Upper lobe of left lung (tissue), 6 donors: ENCODE results near the gene NFIB. TPM values are rescaled to one million over a fixed set of nuclear protein-coding genes. Genes with fewer than 3 reads are reported as not detected.
A peak's percentile ranks its signal among the peaks of the same experiment; 100 is the strongest.

Source experiments
- ATAC-seq, 2 donors: fragments of 200-7000 bp; cut with Tn5 transposase; one replicate each; pipeline ENCODE4 v1.9.1; 2022; ENCODE audit warnings: mild to moderate bottlenecking in 2 of 2, moderate library complexity in 2 of 2; ENCODE audit not compliant: low FRiP score in 2 of 2
- DNase-seq, 2 donors: peaks; one replicate each; pipeline ENCODE4 v3.0.0-alpha.2; 2019 to 2020
- H3K27ac ChIP-seq, 4 donors: fragments of 200-600 bp; sonication (generic); one replicate each; pipeline ENCODE4 v1.5.1; 2016 to 2019
- H3K27me3 ChIP-seq, 4 donors: fragments of 200-600 bp; sonication (generic); one replicate each; pipeline ENCODE4 v1.5.1; 2017 to 2019
- H3K36me3 ChIP-seq, 4 donors: fragments of 200-600 bp; sonication (generic); one replicate each; pipeline ENCODE4 v1.5.1; 2016 to 2019
- H3K4me1 ChIP-seq, 4 donors: fragments of 200-600 bp; sonication (generic); one replicate each; pipeline ENCODE4 v1.5.1; 2018 to 2019
- H3K4me3 ChIP-seq, 4 donors: fragments of 200-600 bp; sonication (generic); one replicate each; pipeline ENCODE4 v1.5.1; 2017 to 2019; ENCODE audit warnings: mild to moderate bottlenecking in 2 of 4, moderate library complexity in 1 of 4
- H3K9me3 ChIP-seq, 4 donors: fragments of 200-600 bp; sonication (generic); one replicate each; pipeline ENCODE4 v1.5.1; 2018 to 2019
- CTCF ChIP-seq, 6 experiments: fragments of 450-650 bp in 4 of 6; fragments of 200-600 bp in 2 of 6; sonication (generic) in 2 of 6; IDR thresholded peaks; one replicate each; pipeline ENCODE4 v1.5.1; 2016 to 2019; ENCODE audit warnings: antibody characterized with exemption in 6 of 6
- EP300 ChIP-seq, 4 donors: sonication (generic); formaldehyde crosslinking; IDR thresholded peaks; one replicate each; pipeline ENCODE4 v1.5.1; 2017; ENCODE audit warnings: antibody characterized with exemption in 4 of 4, control low read depth in 2 of 4
- POLR2A ChIP-seq, 4 donors: fragments of 450-650 bp; IDR thresholded peaks; one replicate each; pipeline ENCODE4 v1.5.1; 2016 to 2017; ENCODE audit warnings: antibody characterized with exemption in 4 of 4, mild to moderate bottlenecking in 2 of 4
- POLR2AphosphoS5 ChIP-seq, 2 donors: sonication (generic); formaldehyde crosslinking; IDR thresholded peaks; one replicate each; pipeline ENCODE4 v1.5.1; 2017; ENCODE audit warnings: antibody characterized with exemption in 2 of 2
- WGBS, 2 donors: methylation state at CpG; one replicate each; pipeline ENCODE4 v1.1.5; 2017 to 2018; 5-methylcytosine and 5-hydroxymethylcytosine counted together
- total RNA-seq, 6 donors: library from RNA; depleted of rRNA in 4 of 6; stranded (reverse); fragments of >200 nt in 4 of 6; gene quantifications; one replicate each; pipeline versions ENCODE4 v1.1.0 to v1.2.1, GENCODE V29; 2016 to 2021
- donor health status: DM: no; HTN: no; CAD: no; lungs with moderate emphysema.
- donor health status: DM: no; HTN: yes; CAD: no; lungs with severe emphysema.

Gene NFIB
- total RNA-seq, 6 donors from 2014 or later, result 33.9 to 109 (median 67.5) TPM

GRCh38 chr9:14308853-14309145, 5.1 kb downstream of the NFIB start:
- Histone ChIP-seq H3K27ac (peak overlapping the region; percentile 36 to 94 (median 58)), H3K36me3 (peaks cover 0 to 9% (median 3%) of the 10 kb centered on the region in 4 donors), H3K9me3 (no peaks in the 10 kb centered on the region), H3K4me3 (peak overlapping the region in 3 of 4 donors; percentile 2 to 83 (median 74)), H3K4me1 (peaks cover 0 to 21% (median 0%) of the 10 kb centered on the region in 4 donors), H3K27me3 (peaks cover 0 to 5% (median 0%) of the 10 kb centered on the region in 4 donors)
- 47 to 49% methylated on average over 6 of the region's 6 CpGs for WGBS, 2 donors
- no peak for ATAC-seq
- TF ChIP-seq EP300 (IDR thresholded peaks at IDR 0.05) (no peak), POLR2A (IDR thresholded peaks at IDR 0.05) (no peak), POLR2AphosphoS5 (IDR thresholded peaks at IDR 0.05) (no peak), CTCF (IDR thresholded peaks at IDR 0.05) (no peak)
- no peak for DNase-seq

- H3K36me3 ChIP-seq, result peaks cover 0 to 9% (median 3%) of the 10 kb centered on the region in 4 donors
- DNase-seq (no peak), ATAC-seq (peak; percentile 41 to 57)
- peak overlapping the region; percentile 12 to 94 (median 60) for H3K27ac ChIP-seq
- H3K4me1 ChIP-seq, result peaks cover 0 to 21% (median 3%) of the 10 kb centered on the region in 4 donors
- peak overlapping the region in 3 of 4 donors; percentile 2 to 83 (median 74) for H3K4me3 ChIP-seq
- TF ChIP-seq EP300 (IDR thresholded peaks at IDR 0.05), result no peak
- TF ChIP-seq POLR2A (IDR thresholded peaks at IDR 0.05), result no peak
- TF ChIP-seq POLR2AphosphoS5 (IDR thresholded peaks at IDR 0.05), result no peak
- no peak for TF ChIP-seq CTCF (IDR thresholded peaks at IDR 0.05)
- peaks cover 0 to 4% (median 0%) of the 10 kb centered on the region in 4 donors for H3K27me3 ChIP-seq
- H3K9me3 ChIP-seq, result no peaks in the 10 kb centered on the region
- 44 to 46% methylated on average over 9 of the region's 9 CpGs for WGBS, 2 donors
Observed at GRCh38 chr9:14307989-14308852, 5.7 kb downstream of the NFIB start.

GRCh38 chr9:14306672-14307660, 7.0 kb downstream of the NFIB start:
- peak overlapping the region in 3 of 4 donors; percentile 1 to 83 (median 5) for H3K4me3 ChIP-seq
- peak in 1 of 2 donors; percentile 58 for ATAC-seq

More at GRCh38 chr9:14306672-14307660, 7.0 kb downstream of the NFIB start:
- Histone ChIP-seq H3K36me3 (peaks cover 0 to 9% (median 3%) of the 10 kb centered on the region in 4 donors), H3K27ac (peak overlapping the region in 3 of 4 donors; percentile 44 to 48 (median 45)), H3K4me1 (peaks cover 9 to 24% (median 10%) of the 10 kb centered on the region in 4 donors), H3K9me3 (no peaks in the 10 kb centered on the region), H3K27me3 (no peaks in the 10 kb centered on the region)
- no peak for DNase-seq
- 67 to 77% methylated on average over 25 to 26 of the region's 26 CpGs for WGBS, 2 donors
- peak in 1 of 6 experiments; percentile 6 for TF ChIP-seq CTCF (IDR thresholded peaks at IDR 0.05)
- TF ChIP-seq POLR2AphosphoS5 (IDR thresholded peaks at IDR 0.05), result peak in 1 of 2 donors; percentile 32
- no peak for TF ChIP-seq POLR2A (IDR thresholded peaks at IDR 0.05)
- no peak for TF ChIP-seq EP300 (IDR thresholded peaks at IDR 0.05)
